Measurements from ENCODE around the gene MRPS6. TPM values are rescaled to one million over a fixed set of nuclear protein-coding genes. Genes with fewer than 3 reads are reported as not detected.

Gene MRPS6
- total and polyA plus RNA-seq, 2 of the 13 experiments (the other 11 are each of a cell fraction or from before 2014, with no cell fraction given), result 14.2 to 26.9 TPM

DNA sequence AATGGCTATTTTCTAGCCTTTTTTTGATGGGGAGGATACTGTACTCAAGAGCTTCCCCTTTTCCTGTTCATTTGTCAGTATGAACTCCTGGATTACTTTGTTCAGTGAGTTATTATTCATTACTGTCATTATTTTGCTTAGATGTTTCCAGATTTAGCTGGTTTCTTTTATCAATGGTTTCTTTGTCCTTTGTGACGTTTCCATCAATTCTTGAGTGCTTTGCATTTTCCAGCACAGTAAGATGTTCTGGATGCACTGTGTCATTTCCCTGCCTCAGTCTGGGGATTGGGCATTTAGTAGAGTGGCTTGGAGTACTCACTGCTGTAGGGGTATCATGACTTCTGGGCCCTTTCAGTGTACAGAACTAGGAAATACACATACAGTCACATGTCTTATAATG, 34.2 kb downstream of the MRPS6 start:
- Histone ChIP-seq H2AFZ (ENCODE audit: low read length) (no peak overlapping the region), H3K79me2 (ENCODE audit: insufficient read depth, low read length) (peaks cover 4% of the 10 kb centered on the region), H3K27ac (ENCODE audit: extremely low read length, insufficient read depth, low read length) (no peak overlapping the region), H3K9me3 (ENCODE audit: low read length) (no peaks in the 10 kb centered on the region), H3K4me3 (replicated peaks in 1 of 3; ENCODE audit: insufficient read depth in 1 of 3, low read depth in 2 of 3, low read length in 3 of 3) (no peak overlapping the region), H3K36me3 (replicated peaks in 1 of 2; ENCODE audit: control insufficient read depth in 1 of 2, insufficient read depth in 2 of 2, low read length in 2 of 2) (peaks cover 0 to 4% of the 10 kb centered on the region in 2 experiments; a peak in 1 of 5 replicates), H3K27me3 (ENCODE audit: control insufficient read depth in 1 of 2, insufficient read depth in 2 of 2, low read length in 2 of 2) (no peaks in the 10 kb centered on the region), H3K4me1 (ENCODE audit: insufficient read depth, low read length) (no peaks in the 10 kb centered on the region), H3K9ac (ENCODE audit: insufficient read depth, low read depth, low read length) (no peak overlapping the region), H4K20me1 (ENCODE audit: insufficient read depth, low read length) (no peaks in the 10 kb centered on the region), H3K4me2 (ENCODE audit: low read depth, low read length) (no peak overlapping the region)
- no TSS peak for BruUV-seq (replicated peaks)
- 89% methylated on average over 1 of the region's 1 CpG for WGBS (ENCODE audit: low lambda C conversion rate)
- in situ Hi-C loops (cut with HindIII; ENCODE audit: extremely low pct_ligation_motif_present, low pct_unique_long_range_greater_than_20kb) (no loop called here), intact Hi-C loops (cut with micrococcal nuclease; ENCODE audit: unreplicated experiment) (no loop called here)
- no peak for TF ChIP-seq MED1 (CRISPR knock-in tag; IDR thresholded peaks at IDR 0.05)
- POLR2A ChIA-PET, result interaction anchor here (1.1 kb wide), 1 partner anchor 34 kb away, joined by 4 read pairs; the partner anchor contains the start of genes MRPS6 and SLC5A3
- DNase-seq (ENCODE audit: low spot score) (no peak), FAIRE-seq (no peak), ATAC-seq (no peak)
- CTCF ChIA-PET (ENCODE audit: low intra/inter-chr PET ratio, low total read pairs), result no interaction called here

DNA sequence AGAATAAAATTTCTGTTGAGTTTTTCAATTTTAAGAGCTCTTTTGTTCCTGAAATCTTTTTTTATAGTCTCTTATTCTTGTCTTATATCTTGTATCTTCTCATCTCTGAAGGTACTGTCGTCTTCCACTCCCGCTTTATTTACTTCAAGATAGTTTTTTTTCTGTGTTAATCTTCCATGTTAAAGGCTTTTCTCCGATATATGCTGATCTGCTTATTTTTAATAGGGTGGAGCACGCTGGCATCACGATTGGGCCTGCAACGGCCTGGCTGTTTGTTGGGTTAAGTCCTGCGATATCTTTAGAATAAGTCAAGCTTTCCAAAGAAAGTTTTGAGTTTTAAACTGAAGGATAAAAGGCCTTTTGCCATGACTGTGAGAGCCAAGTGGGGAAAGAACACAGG, 35.7 kb downstream of the MRPS6 start:
- no peak for ATAC-seq
- Histone ChIP-seq H2AFZ (ENCODE audit: low read length) (no peak overlapping the region), H3K4me2 (ENCODE audit: low read depth, low read length) (no peak overlapping the region), H3K4me1 (ENCODE audit: insufficient read depth, low read length) (peaks cover 8% of the 10 kb centered on the region; the same call in 1 of the 2 replicates), H3K9ac (ENCODE audit: insufficient read depth, low read depth, low read length) (no peak overlapping the region), H4K20me1 (ENCODE audit: insufficient read depth, low read length) (no peaks in the 10 kb centered on the region), H3K79me2 (ENCODE audit: insufficient read depth, low read length) (peaks cover 4% of the 10 kb centered on the region), H3K9me3 (ENCODE audit: low read length) (no peaks in the 10 kb centered on the region), H3K27me3 (ENCODE audit: control insufficient read depth in 1 of 2, insufficient read depth in 2 of 2, low read length in 2 of 2) (no peaks in the 10 kb centered on the region), H3K27ac (ENCODE audit: extremely low read length, insufficient read depth, low read length) (no peak overlapping the region), H3K4me3 (replicated peaks in 1 of 3; ENCODE audit: insufficient read depth in 1 of 3, low read depth in 2 of 3, low read length in 3 of 3) (no peak overlapping the region), H3K36me3 (replicated peaks in 1 of 2; ENCODE audit: control insufficient read depth in 1 of 2, insufficient read depth in 2 of 2, low read length in 2 of 2) (0 out of 5 replicates have a peak, but pooled peaks cover 0 to 4% of the 10 kb centered on the region in 2 experiments)
- intact Hi-C loops (cut with micrococcal nuclease; ENCODE audit: unreplicated experiment), result no loop called here
- in situ Hi-C loops (cut with HindIII; ENCODE audit: extremely low pct_ligation_motif_present, low pct_unique_long_range_greater_than_20kb), result no loop called here
- ChIA-PET POLR2A (no interaction called here), CTCF (ENCODE audit: low intra/inter-chr PET ratio, low total read pairs) (no interaction called here)
- 96% methylated on average over 7 of the region's 7 CpGs for WGBS (ENCODE audit: low lambda C conversion rate)
- no TSS peak for BruUV-seq (replicated peaks)
- DNase-seq (ENCODE audit: low spot score), result no peak
- no peak for FAIRE-seq
- TF ChIP-seq, protein P1, sequence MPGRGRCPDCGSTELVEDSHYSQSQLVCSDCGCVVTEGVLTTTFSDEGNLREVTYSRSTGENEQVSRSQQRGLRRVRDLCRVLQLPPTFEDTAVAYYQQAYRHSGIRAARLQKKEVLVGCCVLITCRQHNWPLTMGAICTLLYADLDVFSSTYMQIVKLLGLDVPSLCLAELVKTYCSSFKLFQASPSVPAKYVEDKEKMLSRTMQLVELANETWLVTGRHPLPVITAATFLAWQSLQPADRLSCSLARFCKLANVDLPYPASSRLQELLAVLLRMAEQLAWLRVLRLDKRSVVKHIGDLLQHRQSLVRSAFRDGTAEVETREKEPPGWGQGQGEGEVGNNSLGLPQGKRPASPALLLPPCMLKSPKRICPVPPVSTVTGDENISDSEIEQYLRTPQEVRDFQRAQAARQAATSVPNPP (CRISPR knock-in tag; IDR thresholded peaks at IDR 0.05), result no peak
- TF ChIP-seq SYNCRIP (IDR thresholded peaks at IDR 0.05; ENCODE audit: insufficient read depth, low read depth, low read length) (no peak), ZNF17 (CRISPR knock-in tag; IDR thresholded peaks at IDR 0.05) (no peak), SMYD3 (CRISPR knock-in tag; IDR thresholded peaks at IDR 0.05) (no peak)
- TF ChIP-seq, protein P2, sequence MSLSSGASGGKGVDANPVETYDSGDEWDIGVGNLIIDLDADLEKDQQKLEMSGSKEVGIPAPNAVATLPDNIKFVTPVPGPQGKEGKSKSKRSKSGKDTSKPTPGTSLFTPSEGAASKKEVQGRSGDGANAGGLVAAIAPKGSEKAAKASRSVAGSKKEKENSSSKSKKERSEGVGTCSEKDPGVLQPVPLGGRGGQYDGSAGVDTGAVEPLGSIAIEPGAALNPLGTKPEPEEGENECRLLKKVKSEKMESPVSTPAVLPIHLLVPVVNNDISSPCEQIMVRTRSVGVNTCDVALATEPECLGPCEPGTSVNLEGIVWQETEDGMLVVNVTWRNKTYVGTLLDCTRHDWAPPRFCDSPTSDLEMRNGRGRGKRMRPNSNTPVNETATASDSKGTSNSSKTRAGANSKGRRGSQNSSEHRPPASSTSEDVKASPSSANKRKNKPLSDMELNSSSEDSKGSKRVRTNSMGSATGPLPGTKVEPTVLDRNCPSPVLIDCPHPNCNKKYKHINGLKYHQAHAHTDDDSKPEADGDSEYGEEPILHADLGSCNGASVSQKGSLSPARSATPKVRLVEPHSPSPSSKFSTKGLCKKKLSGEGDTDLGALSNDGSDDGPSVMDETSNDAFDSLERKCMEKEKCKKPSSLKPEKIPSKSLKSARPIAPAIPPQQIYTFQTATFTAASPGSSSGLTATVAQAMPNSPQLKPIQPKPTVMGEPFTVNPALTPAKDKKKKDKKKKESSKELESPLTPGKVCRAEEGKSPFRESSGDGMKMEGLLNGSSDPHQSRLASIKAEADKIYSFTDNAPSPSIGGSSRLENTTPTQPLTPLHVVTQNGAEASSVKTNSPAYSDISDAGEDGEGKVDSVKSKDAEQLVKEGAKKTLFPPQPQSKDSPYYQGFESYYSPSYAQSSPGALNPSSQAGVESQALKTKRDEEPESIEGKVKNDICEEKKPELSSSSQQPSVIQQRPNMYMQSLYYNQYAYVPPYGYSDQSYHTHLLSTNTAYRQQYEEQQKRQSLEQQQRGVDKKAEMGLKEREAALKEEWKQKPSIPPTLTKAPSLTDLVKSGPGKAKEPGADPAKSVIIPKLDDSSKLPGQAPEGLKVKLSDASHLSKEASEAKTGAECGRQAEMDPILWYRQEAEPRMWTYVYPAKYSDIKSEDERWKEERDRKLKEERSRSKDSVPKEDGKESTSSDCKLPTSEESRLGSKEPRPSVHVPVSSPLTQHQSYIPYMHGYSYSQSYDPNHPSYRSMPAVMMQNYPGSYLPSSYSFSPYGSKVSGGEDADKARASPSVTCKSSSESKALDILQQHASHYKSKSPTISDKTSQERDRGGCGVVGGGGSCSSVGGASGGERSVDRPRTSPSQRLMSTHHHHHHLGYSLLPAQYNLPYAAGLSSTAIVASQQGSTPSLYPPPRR (CRISPR knock-in tag; IDR thresholded peaks at IDR 0.05; ENCODE audit: borderline replicate concordance), result no peak
- TF ChIP-seq, protein P3, sequence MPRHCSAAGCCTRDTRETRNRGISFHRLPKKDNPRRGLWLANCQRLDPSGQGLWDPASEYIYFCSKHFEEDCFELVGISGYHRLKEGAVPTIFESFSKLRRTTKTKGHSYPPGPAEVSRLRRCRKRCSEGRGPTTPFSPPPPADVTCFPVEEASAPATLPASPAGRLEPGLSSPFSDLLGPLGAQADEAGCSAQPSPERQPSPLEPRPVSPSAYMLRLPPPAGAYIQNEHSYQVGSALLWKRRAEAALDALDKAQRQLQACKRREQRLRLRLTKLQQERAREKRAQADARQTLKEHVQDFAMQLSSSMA (CRISPR knock-in tag; IDR thresholded peaks at IDR 0.05), result no peak
- TF ChIP-seq, protein P4, sequence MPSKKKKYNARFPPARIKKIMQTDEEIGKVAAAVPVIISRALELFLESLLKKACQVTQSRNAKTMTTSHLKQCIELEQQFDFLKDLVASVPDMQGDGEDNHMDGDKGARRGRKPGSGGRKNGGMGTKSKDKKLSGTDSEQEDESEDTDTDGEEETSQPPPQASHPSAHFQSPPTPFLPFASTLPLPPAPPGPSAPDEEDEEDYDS (CRISPR knock-in tag; IDR thresholded peaks at IDR 0.05), result no peak
- TF ChIP-seq, protein P5, sequence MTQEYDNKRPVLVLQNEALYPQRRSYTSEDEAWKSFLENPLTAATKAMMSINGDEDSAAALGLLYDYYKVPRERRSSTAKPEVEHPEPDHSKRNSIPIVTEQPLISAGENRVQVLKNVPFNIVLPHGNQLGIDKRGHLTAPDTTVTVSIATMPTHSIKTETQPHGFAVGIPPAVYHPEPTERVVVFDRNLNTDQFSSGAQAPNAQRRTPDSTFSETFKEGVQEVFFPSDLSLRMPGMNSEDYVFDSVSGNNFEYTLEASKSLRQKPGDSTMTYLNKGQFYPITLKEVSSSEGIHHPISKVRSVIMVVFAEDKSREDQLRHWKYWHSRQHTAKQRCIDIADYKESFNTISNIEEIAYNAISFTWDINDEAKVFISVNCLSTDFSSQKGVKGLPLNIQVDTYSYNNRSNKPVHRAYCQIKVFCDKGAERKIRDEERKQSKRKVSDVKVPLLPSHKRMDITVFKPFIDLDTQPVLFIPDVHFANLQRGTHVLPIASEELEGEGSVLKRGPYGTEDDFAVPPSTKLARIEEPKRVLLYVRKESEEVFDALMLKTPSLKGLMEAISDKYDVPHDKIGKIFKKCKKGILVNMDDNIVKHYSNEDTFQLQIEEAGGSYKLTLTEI (CRISPR knock-in tag; conservative IDR thresholded peaks at IDR 0.05), result no peak

Data from HepG2 (cell line).